IMR-90 (cell line): ENCODE data around the gene ALDH1A1.

Experiments
- CHD1 ChIP-seq: IDR thresholded peaks from 2 replicates; pipeline ENCODE4 v1.6.1; 2012; ENCODE audit warnings: low read depth, low read length, improper control_type of control experiment
- CTCF ChIP-seq: conservative IDR thresholded peaks from 2 replicates; pipeline ENCODE4 v1.5.1; 2012; ENCODE audit warnings: mild to moderate bottlenecking, low read depth, low read length, improper control_type of control experiment
- MAZ ChIP-seq: IDR thresholded peaks from 2 replicates; pipeline ENCODE4 v1.6.1; 2012; ENCODE audit warnings: low read depth, mild to moderate bottlenecking, low read length, improper control_type of control experiment, moderate library complexity, borderline replicate concordance
- POLR2A ChIP-seq: IDR thresholded peaks from 2 replicates; pipeline ENCODE4 v1.6.1; 2012; ENCODE audit warnings: mild to moderate bottlenecking, low read depth, low read length
- RAD21 ChIP-seq: IDR thresholded peaks from 2 replicates; pipeline ENCODE4 v1.6.1; 2012; ENCODE audit warnings: low read length, improper control_type of control experiment
- SMC3 ChIP-seq: fragments of 150-350 bp; IDR thresholded peaks from 2 replicates; pipeline ENCODE4 v1.6.1; 2016; ENCODE audit warnings: low read depth, mild to moderate bottlenecking, antibody characterized with exemption, low read length, moderate library complexity

GRCh38 chr9:72948575-72949243 lies 4.1 kb downstream of the ALDH1A1 start:
- TF ChIP-seq CTCF (no peak), CHD1 (no peak), MAZ (no peak), POLR2A (no peak), RAD21 (no peak), SMC3 (no peak)
